Thyroid gland (tissue), 4 donors: Measurements from ENCODE around the gene SCP2D1. TPM values are rescaled to one million over a fixed set of nuclear protein-coding genes. Genes with fewer than 3 reads are reported as not detected.

Experiments
- DNase-seq, 2 donors: peaks; one replicate each; pipeline ENCODE4 v3.0.0-alpha.2; 2019
- H3K27ac ChIP-seq, 3 donors: fragments of 200-600 bp; sonication (generic); 1 replicate in 2 of 3; 2 replicates in 1 of 3; pipeline ENCODE4 v1.5.1; 2016 to 2019; ENCODE audit warnings: mild to moderate bottlenecking in 1 of 3, moderate library complexity in 1 of 3
- H3K27me3 ChIP-seq: fragments of 200-600 bp; sonication (generic); one replicate; pipeline ENCODE4 v1.5.1; 2019
- H3K36me3 ChIP-seq, 2 donors: fragments of 200-600 bp; sonication (generic); one replicate each; pipeline ENCODE4 v1.5.1; 2016 to 2019
- H3K4me1 ChIP-seq, 2 donors: fragments of 200-600 bp; sonication (generic); one replicate each; pipeline ENCODE4 v1.5.1; 2017 to 2019
- H3K4me3 ChIP-seq, 3 donors: fragments of 200-600 bp; sonication (generic); replicated peaks in 1 of 3; 1 replicate in 2 of 3; 2 replicates in 1 of 3; pipeline ENCODE4 v1.5.1; 2016; ENCODE audit warnings: mild to moderate bottlenecking in 1 of 3
- H3K9me3 ChIP-seq: fragments of 200-600 bp; sonication (generic); one replicate; pipeline ENCODE4 v1.5.1; 2017
- POLR2A ChIP-seq, 2 donors: fragments of 450-650 bp; IDR thresholded peaks; one replicate each; pipeline ENCODE4 v1.6.1; 2017; ENCODE audit warnings: antibody characterized with exemption in 2 of 2, mild to moderate bottlenecking in 2 of 2, moderate library complexity in 1 of 2
- WGBS, 2 donors: methylation state at CpG; one replicate each; pipeline ENCODE4 v1.1.5; 2017; 5-methylcytosine and 5-hydroxymethylcytosine counted together
- intact Hi-C: fragments of 100-400 bp; cut with DNase I; formaldehyde crosslinking; loops from one replicate; pipeline ENCODE4 v1.15.1; 2023
- total RNA-seq, 4 donors: library from RNA; depleted of rRNA; stranded (reverse); fragments of >200 nt; gene quantifications; one replicate each; pipeline ENCODE4 v1.2.3, GENCODE V29; 2016
- TF ChIP-seq, protein P1 (sequence below), 6 experiments: fragments of 200-600 bp in 3 of 6; fragments of 450-650 bp in 3 of 6; sonication (generic) in 3 of 6; IDR thresholded peaks; one replicate each; pipeline ENCODE4 v1.5.1; 2016 to 2019; ENCODE audit warnings: antibody characterized with exemption in 6 of 6, mild to moderate bottlenecking in 2 of 6, inconsistent platforms in 1 of 6, moderate library complexity in 1 of 6

The SCP2D1 gene
- not detected for total RNA-seq

GRCh38 chr20:18813483-18813882 lies at the start of gene SCP2D1:
Gene SCP2D1 (plus strand): TSS chr20:18813783. CDS start chr20:18813816, 33 bp downstream.
- Histone ChIP-seq H3K36me3 (no peaks in the 10 kb centered on the region), H3K27ac (no peak within 1 kb of the TSS), H3K27me3 (no peaks in the 10 kb centered on the region), H3K4me1 (no peaks in the 10 kb centered on the region), H3K9me3 (no peaks in the 10 kb centered on the region), H3K4me3 (no peak within 1 kb of the TSS)
- no peak for DNase-seq
- no peak for TF ChIP-seq POLR2A (IDR thresholded peaks at IDR 0.05)
- TF ChIP-seq, protein P1, sequence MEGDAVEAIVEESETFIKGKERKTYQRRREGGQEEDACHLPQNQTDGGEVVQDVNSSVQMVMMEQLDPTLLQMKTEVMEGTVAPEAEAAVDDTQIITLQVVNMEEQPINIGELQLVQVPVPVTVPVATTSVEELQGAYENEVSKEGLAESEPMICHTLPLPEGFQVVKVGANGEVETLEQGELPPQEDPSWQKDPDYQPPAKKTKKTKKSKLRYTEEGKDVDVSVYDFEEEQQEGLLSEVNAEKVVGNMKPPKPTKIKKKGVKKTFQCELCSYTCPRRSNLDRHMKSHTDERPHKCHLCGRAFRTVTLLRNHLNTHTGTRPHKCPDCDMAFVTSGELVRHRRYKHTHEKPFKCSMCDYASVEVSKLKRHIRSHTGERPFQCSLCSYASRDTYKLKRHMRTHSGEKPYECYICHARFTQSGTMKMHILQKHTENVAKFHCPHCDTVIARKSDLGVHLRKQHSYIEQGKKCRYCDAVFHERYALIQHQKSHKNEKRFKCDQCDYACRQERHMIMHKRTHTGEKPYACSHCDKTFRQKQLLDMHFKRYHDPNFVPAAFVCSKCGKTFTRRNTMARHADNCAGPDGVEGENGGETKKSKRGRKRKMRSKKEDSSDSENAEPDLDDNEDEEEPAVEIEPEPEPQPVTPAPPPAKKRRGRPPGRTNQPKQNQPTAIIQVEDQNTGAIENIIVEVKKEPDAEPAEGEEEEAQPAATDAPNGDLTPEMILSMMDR (IDR thresholded peaks at IDR 0.05), result no peak
- 66 to 67% methylated on average over 3 of the region's 3 CpGs for WGBS, 2 donors
- intact Hi-C loops, result no loop called here

GRCh38 chr20:18767676-18768075 lies 45.9 kb upstream of the SCP2D1 start:
- no peaks in the 10 kb centered on the region for H3K4me1 ChIP-seq
- intact Hi-C loops, result no loop called here
- no peak for DNase-seq
- TF ChIP-seq, protein P1 (IDR thresholded peaks at IDR 0.05), result no peak
- no peak overlapping the region for H3K4me3 ChIP-seq
- no peaks in the 10 kb centered on the region for H3K27me3 ChIP-seq
- no peak overlapping the region for H3K27ac ChIP-seq
- no peaks in the 10 kb centered on the region for H3K9me3 ChIP-seq
- WGBS, 2 donors, result 76% methylated on average over 5 of the region's 5 CpGs
- H3K36me3 ChIP-seq, result no peaks in the 10 kb centered on the region

DNA sequence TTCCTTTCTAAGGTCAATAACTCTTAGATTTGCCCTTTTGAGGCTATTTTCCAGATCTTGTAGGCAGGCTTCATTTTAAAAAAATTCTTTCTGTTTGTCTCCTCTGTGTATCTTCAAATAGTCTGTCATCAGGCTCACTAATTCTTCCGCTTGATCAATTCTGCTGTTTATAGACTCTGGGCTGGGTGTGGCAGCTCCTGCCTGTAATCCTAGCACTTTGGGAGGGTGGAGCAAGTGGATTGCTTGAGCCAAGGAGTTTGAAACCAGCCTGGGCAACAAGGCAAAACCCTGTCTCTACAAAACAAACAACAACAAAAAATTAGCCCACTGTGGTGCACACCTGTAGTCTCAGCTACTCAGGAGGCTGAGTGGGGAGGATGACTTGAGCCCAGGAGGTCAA lies 40.0 kb upstream of the SCP2D1 start:
- Histone ChIP-seq H3K27ac (no peak overlapping the region), H3K4me3 (no peak overlapping the region), H3K36me3 (no peaks in the 10 kb centered on the region), H3K27me3 (no peaks in the 10 kb centered on the region), H3K9me3 (no peaks in the 10 kb centered on the region), H3K4me1 (no peaks in the 10 kb centered on the region)
- WGBS, 2 donors, result 80 to 90% methylated on average over 1 of the region's 1 CpG
- no peak for DNase-seq
- TF ChIP-seq POLR2A (IDR thresholded peaks at IDR 0.05), result no peak
- TF ChIP-seq, protein P1 (IDR thresholded peaks at IDR 0.05), result no peak
- intact Hi-C loops, result no loop called here

GRCh38 chr20:18774207-18774606 lies 39.4 kb upstream of the SCP2D1 start:
- intact Hi-C loops, result no loop called here
- 85 to 87% methylated on average over 2 of the region's 2 CpGs for WGBS, 2 donors
- DNase-seq, result no peak

DNA sequence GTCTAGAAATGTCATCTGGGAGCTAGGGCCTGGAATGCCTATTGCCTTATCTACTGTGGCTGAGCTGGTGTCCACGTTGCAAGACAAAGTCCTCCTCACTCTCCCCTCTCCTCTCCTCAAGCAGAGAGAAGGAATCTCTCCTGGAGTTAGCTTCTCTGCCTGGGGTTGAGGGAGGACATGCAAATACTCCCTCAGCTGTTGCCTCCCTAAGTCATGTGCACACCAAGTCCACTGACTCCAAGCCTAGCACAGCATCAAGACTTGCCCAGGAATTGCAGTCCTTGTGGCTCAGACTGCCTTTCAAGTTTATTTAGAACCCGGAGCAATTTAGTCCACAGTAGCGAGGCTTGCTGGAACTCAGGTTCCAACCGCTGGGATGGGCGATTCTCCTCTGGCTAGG lies 38.0 kb upstream of the SCP2D1 start:
- no peak overlapping the region for H3K27ac ChIP-seq
- no peaks in the 10 kb centered on the region for H3K27me3 ChIP-seq
- no peaks in the 10 kb centered on the region for H3K4me1 ChIP-seq
- WGBS, 2 donors, result 88 to 95% methylated on average over 5 of the region's 5 CpGs
- H3K36me3 ChIP-seq, result no peaks in the 10 kb centered on the region
- TF ChIP-seq, protein P1 (IDR thresholded peaks at IDR 0.05), result no peak
- TF ChIP-seq POLR2A (IDR thresholded peaks at IDR 0.05), result no peak
- no peaks in the 10 kb centered on the region for H3K9me3 ChIP-seq
- intact Hi-C loops, result no loop called here
- no peak overlapping the region for H3K4me3 ChIP-seq
- no peak for DNase-seq

More at GRCh38 chr20:18774207-18774606, 39.4 kb upstream of the SCP2D1 start:
- Histone ChIP-seq H3K4me1 (no peaks in the 10 kb centered on the region), H3K36me3 (no peaks in the 10 kb centered on the region), H3K27me3 (no peaks in the 10 kb centered on the region), H3K9me3 (no peaks in the 10 kb centered on the region), H3K27ac (no peak overlapping the region), H3K4me3 (no peak overlapping the region)
- no peak for TF ChIP-seq POLR2A (IDR thresholded peaks at IDR 0.05)
- TF ChIP-seq, protein P1 (IDR thresholded peaks at IDR 0.05), result no peak
